Ishikawa (cell line): ENCODE data around the gene TAB3.

Source experiments
- CEBPB ChIP-seq: IDR thresholded peaks from 2 replicates; pipeline ENCODE4 v1.6.1; 2012
- CREB1 ChIP-seq: IDR thresholded peaks from 2 replicates; pipeline ENCODE4 v1.6.1; 2012; ENCODE audit warnings: low read depth
- EGR1 ChIP-seq: IDR thresholded peaks from 2 replicates; pipeline ENCODE4 v1.6.1; 2012
- EP300 ChIP-seq: IDR thresholded peaks from 2 replicates; pipeline ENCODE4 v1.6.1; 2012; ENCODE audit warnings: borderline replicate concordance
- FOXM1 ChIP-seq: IDR thresholded peaks from 2 replicates; pipeline ENCODE4 v1.6.1; 2012; ENCODE audit warnings: low read depth, borderline replicate concordance
- NFIC ChIP-seq: IDR thresholded peaks from 2 replicates; pipeline ENCODE4 v1.6.1; 2012
- RAD21 ChIP-seq: IDR thresholded peaks from 2 replicates; pipeline ENCODE4 v1.6.1; 2012; ENCODE audit warnings: low read depth
- TAF1 ChIP-seq: IDR thresholded peaks from 2 replicates; pipeline ENCODE4 v1.6.1; 2012; ENCODE audit warnings: low read depth, mild to moderate bottlenecking
- TCF12 ChIP-seq: IDR thresholded peaks from 2 replicates; pipeline ENCODE4 v1.6.1; 2012; ENCODE audit warnings: low read depth
- TEAD4 ChIP-seq: IDR thresholded peaks from 2 replicates; pipeline ENCODE4 v1.6.1; 2012
- YY1 ChIP-seq: IDR thresholded peaks from 2 replicates; pipeline ENCODE4 v1.6.1; 2012; ENCODE audit warnings: low read depth
- ZBTB7A ChIP-seq: IDR thresholded peaks from 2 replicates; pipeline ENCODE4 v1.6.1; 2012; ENCODE audit warnings: low read depth
- TF ChIP-seq, protein P1 (sequence below): IDR thresholded peaks from 2 replicates; pipeline ENCODE4 v1.6.1; 2012
- TF ChIP-seq, protein P2 (sequence below): IDR thresholded peaks from 2 replicates; pipeline ENCODE4 v1.6.1; 2012; ENCODE audit warnings: low read depth, mild to moderate bottlenecking
- TF ChIP-seq, protein P3 (sequence below): IDR thresholded peaks from 2 replicates; pipeline ENCODE4 v1.6.1; 2012

Gene TAB3

DNA sequence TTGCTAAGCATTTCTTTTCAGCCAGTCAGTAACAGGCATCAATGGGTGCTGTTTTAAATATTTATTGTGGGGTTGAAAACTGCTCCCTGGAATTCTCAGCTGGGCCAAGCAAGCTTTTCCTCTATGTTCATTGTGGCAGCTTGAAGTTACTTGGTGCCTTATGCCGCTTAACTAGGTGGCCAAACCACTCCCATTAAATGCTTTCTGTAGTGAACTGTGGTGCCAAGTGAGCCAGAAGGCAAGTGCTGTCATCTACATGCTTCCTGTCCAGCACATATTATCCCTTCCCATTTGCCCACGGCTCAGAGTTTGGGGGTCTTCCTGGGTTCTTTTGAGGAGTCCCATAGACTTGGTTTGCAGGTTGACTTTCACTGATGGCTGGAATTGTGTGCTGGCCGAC, 64.8 kb downstream of the TAB3 start:
- TF ChIP-seq EGR1 (no peak), TCF12 (no peak), ZBTB7A (no peak), NFIC (no peak), RAD21 (no peak), YY1 (no peak), CREB1 (no peak), CEBPB (no peak), TEAD4 (no peak), EP300 (no peak), FOXM1 (no peak), TAF1 (no peak)
- TF ChIP-seq, protein P1, sequence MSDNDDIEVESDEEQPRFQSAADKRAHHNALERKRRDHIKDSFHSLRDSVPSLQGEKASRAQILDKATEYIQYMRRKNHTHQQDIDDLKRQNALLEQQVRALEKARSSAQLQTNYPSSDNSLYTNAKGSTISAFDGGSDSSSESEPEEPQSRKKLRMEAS: no peak
- TF ChIP-seq, protein P2, sequence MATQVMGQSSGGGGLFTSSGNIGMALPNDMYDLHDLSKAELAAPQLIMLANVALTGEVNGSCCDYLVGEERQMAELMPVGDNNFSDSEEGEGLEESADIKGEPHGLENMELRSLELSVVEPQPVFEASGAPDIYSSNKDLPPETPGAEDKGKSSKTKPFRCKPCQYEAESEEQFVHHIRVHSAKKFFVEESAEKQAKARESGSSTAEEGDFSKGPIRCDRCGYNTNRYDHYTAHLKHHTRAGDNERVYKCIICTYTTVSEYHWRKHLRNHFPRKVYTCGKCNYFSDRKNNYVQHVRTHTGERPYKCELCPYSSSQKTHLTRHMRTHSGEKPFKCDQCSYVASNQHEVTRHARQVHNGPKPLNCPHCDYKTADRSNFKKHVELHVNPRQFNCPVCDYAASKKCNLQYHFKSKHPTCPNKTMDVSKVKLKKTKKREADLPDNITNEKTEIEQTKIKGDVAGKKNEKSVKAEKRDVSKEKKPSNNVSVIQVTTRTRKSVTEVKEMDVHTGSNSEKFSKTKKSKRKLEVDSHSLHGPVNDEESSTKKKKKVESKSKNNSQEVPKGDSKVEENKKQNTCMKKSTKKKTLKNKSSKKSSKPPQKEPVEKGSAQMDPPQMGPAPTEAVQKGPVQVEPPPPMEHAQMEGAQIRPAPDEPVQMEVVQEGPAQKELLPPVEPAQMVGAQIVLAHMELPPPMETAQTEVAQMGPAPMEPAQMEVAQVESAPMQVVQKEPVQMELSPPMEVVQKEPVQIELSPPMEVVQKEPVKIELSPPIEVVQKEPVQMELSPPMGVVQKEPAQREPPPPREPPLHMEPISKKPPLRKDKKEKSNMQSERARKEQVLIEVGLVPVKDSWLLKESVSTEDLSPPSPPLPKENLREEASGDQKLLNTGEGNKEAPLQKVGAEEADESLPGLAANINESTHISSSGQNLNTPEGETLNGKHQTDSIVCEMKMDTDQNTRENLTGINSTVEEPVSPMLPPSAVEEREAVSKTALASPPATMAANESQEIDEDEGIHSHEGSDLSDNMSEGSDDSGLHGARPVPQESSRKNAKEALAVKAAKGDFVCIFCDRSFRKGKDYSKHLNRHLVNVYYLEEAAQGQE: no peak
- TF ChIP-seq, protein P3, sequence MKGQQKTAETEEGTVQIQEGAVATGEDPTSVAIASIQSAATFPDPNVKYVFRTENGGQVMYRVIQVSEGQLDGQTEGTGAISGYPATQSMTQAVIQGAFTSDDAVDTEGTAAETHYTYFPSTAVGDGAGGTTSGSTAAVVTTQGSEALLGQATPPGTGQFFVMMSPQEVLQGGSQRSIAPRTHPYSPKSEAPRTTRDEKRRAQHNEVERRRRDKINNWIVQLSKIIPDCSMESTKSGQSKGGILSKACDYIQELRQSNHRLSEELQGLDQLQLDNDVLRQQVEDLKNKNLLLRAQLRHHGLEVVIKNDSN: no peak

DNA sequence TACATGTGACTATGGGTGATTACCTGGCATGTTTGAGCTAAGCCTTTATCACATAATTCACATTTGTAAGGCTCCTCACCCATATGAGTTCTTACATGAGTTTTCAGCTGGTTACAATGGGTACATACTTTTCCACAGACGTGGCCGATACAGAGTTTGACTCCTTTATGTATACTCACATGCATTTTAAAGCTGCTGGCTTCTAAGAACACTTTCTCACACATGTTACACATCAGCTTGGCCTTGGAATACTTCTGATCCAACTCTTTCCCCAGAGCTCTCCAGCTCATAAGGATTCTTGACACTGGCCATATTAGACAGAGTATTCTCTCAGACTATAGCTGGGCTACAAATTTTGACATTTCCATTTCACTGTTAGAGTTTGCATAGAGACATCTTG, 66.3 kb downstream of the TAB3 start:
- no peak for TF ChIP-seq EP300
- TF ChIP-seq RAD21: no peak
- TF ChIP-seq ZBTB7A: no peak
- TF ChIP-seq TEAD4: no peak
- TF ChIP-seq, protein P1: no peak
- TF ChIP-seq FOXM1: no peak
- TF ChIP-seq CEBPB: no peak
- TF ChIP-seq TCF12: no peak
- no peak for TF ChIP-seq YY1
- TF ChIP-seq, protein P3: no peak

DNA sequence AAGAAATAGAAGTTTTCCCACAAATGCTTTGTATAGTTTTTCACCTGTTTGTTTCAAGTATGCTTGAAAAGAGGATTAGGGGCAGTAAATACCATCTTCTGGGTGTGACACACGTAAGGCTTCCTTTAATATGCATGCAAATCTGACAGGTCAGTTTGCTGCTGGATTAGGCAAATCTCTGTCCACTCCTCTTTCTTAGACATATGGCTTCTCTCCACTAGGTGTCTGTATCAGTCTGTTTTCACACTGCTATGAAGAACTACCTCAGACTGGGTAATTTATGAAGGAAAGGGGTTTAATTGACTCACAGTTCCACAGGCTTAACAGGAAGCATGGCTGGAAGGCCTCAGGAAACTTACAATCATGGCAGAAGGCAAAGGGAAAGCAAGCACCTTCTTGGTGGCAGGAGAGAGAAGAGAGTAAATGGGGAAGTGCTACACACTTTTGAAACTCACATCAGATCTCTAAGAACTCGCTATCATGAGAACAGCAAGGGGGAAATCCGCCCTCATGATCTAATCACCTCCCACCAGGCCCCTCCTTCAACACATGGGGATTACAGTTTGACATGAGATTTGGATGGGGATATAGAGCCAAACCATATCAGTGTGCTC, 66.9 kb downstream of the TAB3 start:
- TF ChIP-seq ZBTB7A (no peak), RAD21 (no peak), EP300 (no peak), EGR1 (no peak), TEAD4 (no peak), YY1 (no peak), CREB1 (no peak), NFIC (no peak), TCF12 (no peak), CEBPB (no peak), FOXM1 (no peak), TAF1 (no peak)
- TF ChIP-seq, protein P2: no peak
- TF ChIP-seq, protein P3: no peak
- TF ChIP-seq, protein P1: no peak

DNA sequence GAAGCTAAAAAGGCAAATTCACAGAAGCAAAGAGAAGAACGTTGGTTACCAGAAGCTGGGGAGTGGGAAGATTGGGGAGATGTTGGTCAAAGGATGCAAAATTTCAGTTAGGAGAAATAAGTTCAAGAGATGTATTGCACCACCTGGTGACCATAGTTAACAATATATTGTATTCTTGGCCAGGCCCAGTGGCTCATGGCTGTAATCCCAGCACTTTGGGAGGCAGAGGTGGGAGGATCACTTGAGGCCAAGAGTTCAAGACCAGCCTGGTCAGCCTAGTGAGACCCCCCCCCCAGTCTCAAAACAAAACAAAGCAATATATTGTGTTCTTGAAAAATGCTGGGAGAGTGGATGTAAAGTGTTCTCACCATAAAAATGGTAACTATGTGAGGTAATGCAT, 67.9 kb downstream of the TAB3 start:
- no peak for TF ChIP-seq TAF1
- no peak for TF ChIP-seq TEAD4

DNA sequence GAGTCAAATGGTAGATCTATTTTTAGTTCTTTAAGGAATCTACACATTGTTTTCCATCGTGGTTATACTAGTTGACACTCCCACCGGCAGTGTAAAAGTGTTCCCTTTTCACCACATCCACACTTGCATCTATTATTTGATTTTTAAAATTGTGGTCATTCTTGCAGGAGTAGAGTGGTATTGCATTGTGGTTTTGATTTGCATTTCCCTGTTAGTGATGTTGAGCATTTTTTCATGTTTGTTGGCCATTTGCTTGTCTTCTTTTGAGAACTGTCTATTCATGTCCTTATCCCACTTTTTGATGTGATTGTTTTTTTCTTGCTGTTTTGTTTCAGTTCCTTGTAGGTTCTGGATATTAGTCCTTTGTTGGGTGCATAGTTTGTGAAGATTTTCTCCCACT, 70.0 kb downstream of the TAB3 start:
- TF ChIP-seq TEAD4 (no peak), FOXM1 (no peak), EP300 (no peak), ZBTB7A (no peak), TAF1 (no peak), EGR1 (no peak), NFIC (no peak), CEBPB (no peak), CREB1 (no peak), TCF12 (no peak), YY1 (no peak), RAD21 (no peak)
- TF ChIP-seq, protein P3: no peak
- TF ChIP-seq, protein P2: no peak
- TF ChIP-seq, protein P1: no peak
